A549 treated with dexamethasone at 1 μM for 4 hours (cell line): ENCODE data around the gene DR1. TPM values are rescaled to one million over a fixed set of nuclear protein-coding genes. Genes with fewer than 3 reads are reported as not detected.

Source experiments
- total RNA-seq: library from RNA; stranded (reverse); fragments of 200-300 nt; extraction: Qiagen RNA extraction; gene quantifications from 5 replicates; pipeline ENCODE4 v1.2.3, GENCODE V29; 2022

The DR1 gene
- total RNA-seq = 27.5 to 40.4 TPM (median 37.0 TPM) in 5 replicates

DNA sequence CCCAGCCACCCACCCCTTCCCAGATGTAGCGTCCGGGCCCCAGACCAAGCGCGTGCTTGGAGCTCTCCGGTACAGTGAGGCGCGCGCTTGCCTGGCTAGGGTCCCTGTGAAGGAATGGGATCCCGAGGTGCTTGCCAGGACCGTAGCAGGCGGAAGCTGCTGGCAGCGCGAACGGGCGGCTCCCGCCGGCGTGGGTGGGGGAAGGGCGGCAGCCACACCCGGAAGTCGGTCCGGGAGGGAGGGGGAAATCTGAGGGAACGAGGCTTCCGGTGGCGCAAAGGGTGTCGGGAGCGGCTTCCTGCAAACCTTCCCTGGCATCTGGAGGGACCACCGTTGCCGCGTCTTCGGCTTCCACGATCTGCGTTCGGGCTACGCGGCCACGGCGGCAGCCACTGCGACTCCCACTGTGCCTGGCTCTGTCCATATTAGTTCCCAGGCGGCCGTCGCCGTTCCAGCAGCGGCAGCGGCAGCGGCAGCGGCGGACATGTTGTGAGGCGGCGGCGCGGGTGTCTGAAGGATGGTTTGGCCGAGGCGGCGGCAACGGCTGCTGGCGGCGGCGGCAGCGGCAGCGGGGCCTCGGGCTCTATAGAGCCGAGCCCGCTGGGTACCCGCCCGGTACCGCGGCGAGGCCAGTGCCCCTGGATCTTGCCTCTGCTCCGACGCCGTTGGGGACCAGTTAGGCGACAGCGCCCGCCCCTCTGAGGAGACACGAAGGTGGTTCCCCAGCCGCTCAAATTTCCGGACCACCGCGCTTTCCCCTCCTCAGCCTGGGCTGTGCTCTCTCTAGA is at the start of gene DR1:
Gene DR1 (plus strand): TSS at position 275 of the 788 bp plus-strand sequence. CDS start 739 bp downstream, outside the sequence.

Other genes with a start within 250 kb of the DR1 start
- 25.0 to 38.2 TPM (median 33.6 TPM) in 5 replicates for gene TMED5, start 165.5 kb upstream of the DR1 start, total RNA-seq
- 4.8 to 7.6 TPM (median 6.0 TPM) in 5 replicates for gene CCDC18, start 165.2 kb upstream of the DR1 start, total RNA-seq
- 22.2 to 33.7 TPM (median 30.0 TPM) in 5 replicates for gene FNBP1L, start 102.2 kb downstream of the DR1 start, total RNA-seq